Measurements from ENCODE around the gene DLG2.

DLG2 gene

DNA sequence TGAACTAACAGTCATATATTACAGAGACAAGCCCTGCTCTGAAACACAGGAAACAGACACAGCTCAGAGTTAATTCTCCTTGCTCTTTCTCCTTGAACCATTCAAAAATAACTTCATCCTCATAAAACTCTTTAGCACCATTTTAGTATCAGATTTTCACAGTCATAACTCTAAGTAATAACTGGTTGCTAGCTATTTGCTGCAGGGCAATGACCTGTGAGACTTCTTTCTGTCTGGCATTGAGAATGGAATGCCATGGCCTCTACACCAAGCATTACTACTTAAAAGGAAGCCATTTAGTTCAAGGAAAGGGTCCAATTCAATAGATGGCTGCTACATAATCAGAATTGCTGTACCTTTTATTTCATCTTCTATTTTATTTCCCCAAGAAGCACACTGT is 2154.3 kb downstream of the DLG2 start:
- Histone ChIP-seq H3K9ac (ENCODE audit: low read depth, low read length) (no peak overlapping the region), H3K36me3 (ENCODE audit: insufficient read depth, low read length) (no peaks in the 10 kb centered on the region), H3K27me3 (ENCODE audit: control insufficient read depth, insufficient read depth, low read length) (no peaks in the 10 kb centered on the region), H3K4me2 (ENCODE audit: low read length) (no peak overlapping the region), H3K4me1 (ENCODE audit: control insufficient read depth, insufficient read depth, low read length) (no peaks in the 10 kb centered on the region), H3K9me3 (replicated peaks; ENCODE audit: low read length) (no peaks in the 10 kb centered on the region), H3K4me3 (ENCODE audit: low read length) (no peak overlapping the region)

DNA sequence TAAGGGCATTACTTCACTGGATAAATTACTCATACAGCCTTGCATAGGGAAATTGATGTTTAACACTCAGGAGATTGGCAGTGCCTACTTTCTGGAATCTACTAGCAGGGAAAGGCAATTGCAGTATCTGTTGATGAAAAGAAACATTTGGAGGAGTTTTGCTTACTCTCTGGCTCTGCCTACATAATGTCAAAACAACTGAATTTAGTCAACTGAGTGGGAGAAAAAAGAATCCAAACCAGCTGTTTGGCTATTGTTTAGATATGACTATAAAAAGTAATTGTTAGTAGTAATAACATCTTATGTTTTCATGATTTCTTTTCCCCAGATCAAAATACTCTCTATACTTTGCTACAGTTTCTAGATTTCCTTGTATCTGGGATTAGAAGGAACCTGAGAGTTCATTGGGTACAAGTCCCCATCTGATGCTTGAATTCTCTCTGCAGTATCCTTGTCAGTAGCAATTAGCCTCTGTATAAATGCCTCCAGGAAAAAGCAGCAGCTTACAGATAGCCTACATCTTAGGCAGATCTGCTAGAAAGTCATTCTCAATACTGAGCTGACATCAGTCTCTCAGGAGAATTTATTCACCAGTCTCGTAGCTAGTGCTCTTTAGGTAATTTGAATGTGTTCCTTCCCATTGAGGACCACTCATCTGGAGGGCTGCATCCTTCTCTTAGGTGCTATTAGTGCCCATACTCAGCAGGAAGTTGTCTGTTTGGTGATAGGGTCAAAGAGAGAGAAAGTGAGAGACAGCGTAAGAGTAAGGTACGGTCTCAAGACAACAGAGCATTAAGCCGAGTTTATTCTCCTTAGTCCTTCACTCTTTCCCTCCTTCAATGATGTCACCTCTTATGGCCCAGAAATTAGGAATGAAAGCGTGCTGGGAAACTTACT is 2155.1 kb downstream of the DLG2 start:
- Histone ChIP-seq H3K9me3 (replicated peaks; ENCODE audit: low read length) (no peaks in the 10 kb centered on the region), H3K36me3 (ENCODE audit: insufficient read depth, low read length) (no peaks in the 10 kb centered on the region), H3K4me2 (ENCODE audit: low read length) (no peak overlapping the region), H3K9ac (ENCODE audit: low read depth, low read length) (no peak overlapping the region), H3K27me3 (ENCODE audit: control insufficient read depth, insufficient read depth, low read length) (no peaks in the 10 kb centered on the region), H3K4me1 (ENCODE audit: control insufficient read depth, insufficient read depth, low read length) (no peaks in the 10 kb centered on the region), H3K4me3 (ENCODE audit: low read length) (no peak overlapping the region)

DNA sequence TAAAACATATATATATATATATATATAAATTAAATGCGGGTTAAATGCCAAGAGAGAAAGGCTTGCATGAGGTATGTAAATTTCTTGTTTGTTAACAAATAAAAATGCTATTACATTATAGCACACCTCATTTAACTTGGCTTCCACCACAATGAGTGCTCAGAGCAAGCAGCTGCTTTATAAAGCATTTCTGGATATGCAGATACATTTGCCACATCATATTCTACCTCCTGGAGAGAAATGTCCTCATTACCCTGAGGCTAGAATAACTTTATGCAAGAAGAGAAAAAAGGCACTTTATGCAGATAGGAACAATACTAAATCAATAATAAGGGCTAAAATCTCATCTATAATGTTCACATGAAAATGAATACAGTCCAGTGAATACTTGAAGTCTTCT is 2159.3 kb downstream of the DLG2 start:
- no peak overlapping the region for H3K4me3 ChIP-seq (ENCODE audit: low read length)
- H3K4me1 ChIP-seq (ENCODE audit: control insufficient read depth, insufficient read depth, low read length), result no peaks in the 10 kb centered on the region
- no peak overlapping the region for H3K4me2 ChIP-seq (ENCODE audit: low read length)
- no peak overlapping the region for H3K9ac ChIP-seq (ENCODE audit: low read depth, low read length)
- H3K9me3 ChIP-seq (replicated peaks; ENCODE audit: low read length), result no peaks in the 10 kb centered on the region
- no peaks in the 10 kb centered on the region for H3K36me3 ChIP-seq (ENCODE audit: insufficient read depth, low read length)
- no peaks in the 10 kb centered on the region for H3K27me3 ChIP-seq (ENCODE audit: control insufficient read depth, insufficient read depth, low read length)

DNA sequence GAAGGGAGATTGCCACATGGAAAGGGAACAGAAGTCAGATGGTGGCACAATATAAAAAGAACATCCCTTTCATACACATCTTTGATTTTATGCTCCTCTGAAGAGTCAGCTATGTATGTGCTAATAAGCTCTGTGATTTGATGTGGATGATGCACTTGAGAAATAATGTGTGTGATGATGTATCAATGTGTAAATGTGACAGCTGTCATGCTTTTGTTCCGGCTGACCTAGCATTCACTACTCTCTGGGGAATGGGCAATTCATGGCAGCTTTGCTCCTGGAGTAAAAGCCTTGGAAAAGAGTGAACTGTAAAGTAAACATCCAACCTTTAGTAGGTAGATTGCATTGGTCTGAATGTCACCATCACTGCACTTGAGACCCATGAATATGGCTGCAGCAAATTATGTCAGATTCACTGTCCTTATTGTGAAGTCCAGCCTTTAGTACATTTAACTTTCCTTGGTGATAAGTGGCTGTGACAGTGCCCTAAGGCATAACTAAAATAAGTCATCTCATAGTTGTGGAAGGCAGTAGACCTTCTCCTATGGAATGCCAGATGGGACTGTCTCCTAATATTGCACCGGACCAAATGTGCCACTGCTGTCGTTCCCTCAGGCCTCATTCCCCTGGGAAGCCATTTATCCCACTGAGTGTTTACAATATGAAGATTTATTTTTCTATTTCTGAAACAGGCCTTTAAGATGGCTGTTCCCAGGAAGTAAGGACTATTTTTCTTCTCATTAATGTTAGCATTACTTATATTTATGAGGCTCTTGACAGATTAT is 2162.8 kb downstream of the DLG2 start:
- Histone ChIP-seq H3K4me3 (ENCODE audit: low read length) (no peak overlapping the region), H3K27me3 (ENCODE audit: control insufficient read depth, insufficient read depth, low read length) (no peaks in the 10 kb centered on the region), H3K9me3 (replicated peaks; ENCODE audit: low read length) (no peaks in the 10 kb centered on the region), H3K4me1 (ENCODE audit: control insufficient read depth, insufficient read depth, low read length) (peaks cover 7% of the 10 kb centered on the region), H3K9ac (ENCODE audit: low read depth, low read length) (no peak overlapping the region), H3K4me2 (ENCODE audit: low read length) (no peak overlapping the region), H3K36me3 (ENCODE audit: insufficient read depth, low read length) (no peaks in the 10 kb centered on the region)

DNA sequence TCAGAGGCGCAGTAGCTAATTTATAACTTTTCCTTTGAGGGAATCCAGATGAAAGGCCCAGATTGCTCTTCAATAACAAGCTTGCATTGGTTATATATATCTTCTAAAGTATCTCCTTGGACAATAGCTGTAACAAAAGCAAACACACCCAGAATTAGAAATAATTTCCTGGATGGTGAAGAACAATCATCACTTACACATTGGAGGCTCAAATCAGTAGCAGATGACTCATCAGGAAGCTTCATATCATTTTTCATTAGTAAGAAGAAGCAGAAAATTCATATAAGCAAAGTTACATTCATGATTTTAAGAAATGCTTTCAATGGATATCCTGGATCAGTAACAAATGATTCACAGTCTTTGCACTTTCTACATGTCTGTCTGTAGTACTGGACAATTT is 2167.3 kb downstream of the DLG2 start:
- H3K27me3 ChIP-seq (ENCODE audit: control insufficient read depth, insufficient read depth, low read length), result no peaks in the 10 kb centered on the region

DNA sequence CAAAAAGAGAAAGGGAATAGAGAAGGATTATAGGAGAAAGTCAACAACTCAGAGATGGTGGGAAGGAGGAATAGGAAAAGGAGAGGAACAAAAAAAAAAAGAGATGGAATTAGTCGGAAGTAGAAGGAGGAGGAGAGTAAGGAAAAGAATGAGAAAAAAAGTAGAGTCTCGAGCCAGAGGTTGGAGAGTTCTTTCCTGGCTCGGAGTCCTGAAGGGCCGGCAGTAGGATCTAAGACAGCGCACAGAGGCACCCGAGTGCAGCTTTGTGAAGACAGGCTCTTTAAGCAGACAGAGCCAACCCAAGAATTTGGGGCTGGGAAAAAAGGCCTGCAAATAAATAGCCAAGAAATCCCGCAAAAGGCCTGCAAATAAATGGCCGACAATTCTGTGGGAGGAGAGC is 2170.6 kb downstream of the DLG2 start:
- Histone ChIP-seq H3K9ac (ENCODE audit: low read depth, low read length) (no peak overlapping the region), H3K27me3 (ENCODE audit: control insufficient read depth, insufficient read depth, low read length) (no peaks in the 10 kb centered on the region), H3K36me3 (ENCODE audit: insufficient read depth, low read length) (no peaks in the 10 kb centered on the region), H3K4me3 (ENCODE audit: low read length) (no peak overlapping the region), H3K4me1 (ENCODE audit: control insufficient read depth, insufficient read depth, low read length) (peaks cover 7% of the 10 kb centered on the region), H3K4me2 (ENCODE audit: low read length) (no peak overlapping the region), H3K9me3 (replicated peaks; ENCODE audit: low read length) (no peaks in the 10 kb centered on the region)

More for the DNA sequence above, 2167.3 kb downstream of the DLG2 start:
- peaks cover 7% of the 10 kb centered on the region for H3K4me1 ChIP-seq (ENCODE audit: control insufficient read depth, insufficient read depth, low read length)
- no peak overlapping the region for H3K9ac ChIP-seq (ENCODE audit: low read depth, low read length)
- H3K9me3 ChIP-seq (replicated peaks; ENCODE audit: low read length), result no peaks in the 10 kb centered on the region
- H3K4me2 ChIP-seq (ENCODE audit: low read length), result no peak overlapping the region
- H3K36me3 ChIP-seq (ENCODE audit: insufficient read depth, low read length), result no peaks in the 10 kb centered on the region
- no peak overlapping the region for H3K4me3 ChIP-seq (ENCODE audit: low read length)

DNA sequence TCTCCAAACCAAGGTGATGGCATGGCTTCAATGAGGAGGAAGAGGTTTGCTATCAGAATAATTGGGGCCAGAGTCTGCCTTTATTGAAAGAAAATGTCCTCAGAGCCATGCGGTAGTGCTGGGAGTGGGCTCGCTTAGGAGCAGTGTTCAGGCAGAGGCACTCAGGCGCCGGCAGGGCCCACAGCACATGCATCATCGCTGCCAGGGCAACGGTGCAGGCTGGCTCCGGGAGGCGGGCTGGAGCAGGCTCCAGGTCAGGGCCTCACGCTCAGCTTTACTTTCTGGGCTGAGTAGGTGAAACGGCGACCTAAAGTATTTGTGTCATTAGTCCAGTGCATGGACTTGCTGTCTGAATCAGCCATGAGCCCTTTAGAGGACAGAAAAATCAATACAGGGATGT is 2171.1 kb downstream of the DLG2 start:
- H3K27me3 ChIP-seq (ENCODE audit: control insufficient read depth, insufficient read depth, low read length), result no peaks in the 10 kb centered on the region
- no peaks in the 10 kb centered on the region for H3K9me3 ChIP-seq (replicated peaks; ENCODE audit: low read length)
- H3K36me3 ChIP-seq (ENCODE audit: insufficient read depth, low read length), result no peaks in the 10 kb centered on the region

DNA sequence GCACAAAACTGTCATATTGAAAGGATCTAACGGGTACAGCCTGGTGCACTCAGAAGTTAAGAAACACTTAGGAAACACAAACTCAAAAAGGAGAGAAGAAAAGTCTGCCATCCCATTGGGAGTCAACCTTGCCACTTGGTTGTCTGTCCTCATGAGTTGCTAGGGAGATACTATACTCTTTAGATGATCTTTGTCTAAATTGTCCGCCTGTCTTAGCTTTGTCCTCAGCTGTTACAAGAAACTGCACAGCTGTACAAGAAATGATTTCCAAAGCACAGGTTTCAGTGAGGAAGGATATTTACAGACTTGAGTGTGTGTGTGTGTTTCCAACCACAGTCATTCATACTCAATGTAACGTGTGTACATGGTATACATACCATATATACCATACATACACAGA is 2171.8 kb downstream of the DLG2 start:
- Histone ChIP-seq H3K9me3 (replicated peaks; ENCODE audit: low read length) (no peaks in the 10 kb centered on the region), H3K36me3 (ENCODE audit: insufficient read depth, low read length) (no peaks in the 10 kb centered on the region), H3K4me1 (ENCODE audit: control insufficient read depth, insufficient read depth, low read length) (peaks cover 7% of the 10 kb centered on the region), H3K4me2 (ENCODE audit: low read length) (no peak overlapping the region), H3K4me3 (ENCODE audit: low read length) (no peak overlapping the region), H3K27me3 (ENCODE audit: control insufficient read depth, insufficient read depth, low read length) (no peaks in the 10 kb centered on the region), H3K9ac (ENCODE audit: low read depth, low read length) (no peak overlapping the region)

More for the DNA sequence above, 2171.1 kb downstream of the DLG2 start:
- Histone ChIP-seq H3K4me3 (ENCODE audit: low read length) (no peak overlapping the region), H3K4me2 (ENCODE audit: low read length) (no peak overlapping the region), H3K4me1 (ENCODE audit: control insufficient read depth, insufficient read depth, low read length) (peaks cover 7% of the 10 kb centered on the region), H3K9ac (ENCODE audit: low read depth, low read length) (no peak overlapping the region)

DNA sequence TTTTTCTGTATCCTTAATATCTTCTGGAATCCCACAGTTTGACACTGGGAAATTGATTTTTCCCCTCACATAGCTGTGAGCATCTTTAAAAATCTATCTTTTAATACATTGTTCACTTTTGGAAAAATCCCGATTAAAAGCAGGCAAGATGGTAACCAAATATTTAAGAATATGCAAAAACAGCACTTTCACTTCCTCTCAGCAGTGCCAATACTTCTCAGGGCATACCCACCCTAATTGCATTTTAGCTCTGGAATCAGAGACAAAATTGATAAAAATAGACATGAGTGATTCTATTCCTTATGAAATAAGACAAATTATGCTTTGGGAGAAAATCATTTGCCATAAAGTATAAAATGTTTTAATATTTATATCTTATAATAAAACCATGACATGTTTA is 2172.5 kb downstream of the DLG2 start:
- Histone ChIP-seq H3K4me1 (ENCODE audit: control insufficient read depth, insufficient read depth, low read length) (peaks cover 3% of the 10 kb centered on the region), H3K4me3 (ENCODE audit: low read length) (no peak overlapping the region), H3K27me3 (ENCODE audit: control insufficient read depth, insufficient read depth, low read length) (no peaks in the 10 kb centered on the region), H3K4me2 (ENCODE audit: low read length) (no peak overlapping the region), H3K36me3 (ENCODE audit: insufficient read depth, low read length) (no peaks in the 10 kb centered on the region), H3K9ac (ENCODE audit: low read depth, low read length) (no peak overlapping the region), H3K9me3 (replicated peaks; ENCODE audit: low read length) (no peaks in the 10 kb centered on the region)

DNA sequence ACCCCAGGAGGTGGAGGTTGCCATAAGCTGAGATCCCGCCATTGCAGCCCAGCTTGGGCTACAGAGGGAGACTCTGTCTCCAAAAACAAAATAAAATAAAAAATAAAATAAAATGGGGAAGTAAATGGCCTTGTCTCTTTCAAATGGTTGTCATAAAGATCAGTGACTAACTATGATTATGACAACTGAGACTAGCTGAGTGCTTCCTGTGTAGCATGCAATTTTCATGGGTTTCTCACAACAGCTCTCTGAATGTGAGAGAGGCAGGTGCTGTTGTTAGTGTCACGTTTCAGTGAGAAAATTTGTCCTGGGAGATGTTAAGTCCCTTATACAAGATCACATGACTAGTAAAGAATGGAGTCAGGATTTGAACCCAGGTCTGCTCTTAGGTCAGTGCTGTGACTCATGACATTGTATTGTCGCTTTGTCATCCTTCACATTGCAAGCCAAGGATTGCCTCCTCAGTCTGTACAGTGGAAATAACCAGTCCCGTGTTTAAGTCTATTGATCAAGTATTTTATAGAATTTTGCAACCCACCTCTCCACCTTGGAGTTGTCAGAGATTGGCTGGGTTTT is 2177.7 kb downstream of the DLG2 start:
- Histone ChIP-seq H3K4me2 (ENCODE audit: low read length) (no peak overlapping the region), H3K9me3 (replicated peaks; ENCODE audit: low read length) (no peaks in the 10 kb centered on the region), H3K4me3 (ENCODE audit: low read length) (no peak overlapping the region), H3K36me3 (ENCODE audit: insufficient read depth, low read length) (no peaks in the 10 kb centered on the region), H3K9ac (ENCODE audit: low read depth, low read length) (no peak overlapping the region), H3K4me1 (ENCODE audit: control insufficient read depth, insufficient read depth, low read length) (no peaks in the 10 kb centered on the region), H3K27me3 (ENCODE audit: control insufficient read depth, insufficient read depth, low read length) (no peaks in the 10 kb centered on the region)

DNA sequence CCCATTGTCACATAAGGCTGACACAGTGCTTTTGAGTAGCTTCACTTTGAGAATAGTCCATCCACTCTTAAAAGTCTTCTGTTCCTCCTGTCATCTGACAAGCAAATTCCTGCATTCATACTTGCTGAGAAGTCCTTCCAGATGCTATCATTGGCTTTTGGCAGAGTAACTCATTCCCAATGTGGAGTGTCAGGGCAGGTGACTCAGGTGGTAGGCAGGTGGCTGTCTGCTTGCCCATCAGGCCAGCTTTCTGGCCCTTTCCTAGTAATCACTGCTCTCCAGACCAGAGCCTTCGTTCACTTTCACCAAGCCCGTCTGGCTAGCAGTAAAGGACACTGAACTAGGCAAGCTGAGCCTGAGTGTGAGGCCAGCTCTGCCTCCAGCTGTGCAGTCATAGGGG is 2178.5 kb downstream of the DLG2 start:
- Histone ChIP-seq H3K4me3 (ENCODE audit: low read length) (no peak overlapping the region), H3K9ac (ENCODE audit: low read depth, low read length) (no peak overlapping the region), H3K9me3 (replicated peaks; ENCODE audit: low read length) (no peaks in the 10 kb centered on the region), H3K27me3 (ENCODE audit: control insufficient read depth, insufficient read depth, low read length) (no peaks in the 10 kb centered on the region), H3K4me2 (ENCODE audit: low read length) (no peak overlapping the region), H3K36me3 (ENCODE audit: insufficient read depth, low read length) (no peaks in the 10 kb centered on the region), H3K4me1 (ENCODE audit: control insufficient read depth, insufficient read depth, low read length) (no peaks in the 10 kb centered on the region)

All from skeletal muscle satellite cell (primary cell).